GM06990 (cell line): ENCODE results near the gene MEGF11.

Source experiments
- DNase-seq: peaks from one replicate; pipeline ENCODE4 v3.0.0-alpha.2; 2011; ENCODE audit not compliant: insufficient read length; ENCODE audit errors: extremely low read depth
- H3K27me3 ChIP-seq: replicated peaks from 2 replicates; pipeline ENCODE4 v1.6.0; 2011; ENCODE audit warnings: low read length; ENCODE audit not compliant: control insufficient read depth, insufficient read depth
- H3K36me3 ChIP-seq: 2 replicates; pipeline ENCODE4 v1.5.1; 2011; ENCODE audit warnings: low read length; ENCODE audit not compliant: control insufficient read depth, insufficient read depth
- H3K4me3 ChIP-seq: replicated peaks from 2 replicates; pipeline ENCODE4 v1.5.1; 2011; ENCODE audit warnings: low read depth, mild to moderate bottlenecking, control low read depth, low read length
- TF ChIP-seq, protein P1 (sequence below): IDR thresholded peaks from 2 replicates; pipeline ENCODE4 v1.5.1; 2011; ENCODE audit warnings: low read length, control low read depth, mild to moderate bottlenecking, inconsistent platforms; ENCODE audit not compliant: insufficient read depth, poor library complexity, severe bottlenecking

Gene MEGF11

DNA sequence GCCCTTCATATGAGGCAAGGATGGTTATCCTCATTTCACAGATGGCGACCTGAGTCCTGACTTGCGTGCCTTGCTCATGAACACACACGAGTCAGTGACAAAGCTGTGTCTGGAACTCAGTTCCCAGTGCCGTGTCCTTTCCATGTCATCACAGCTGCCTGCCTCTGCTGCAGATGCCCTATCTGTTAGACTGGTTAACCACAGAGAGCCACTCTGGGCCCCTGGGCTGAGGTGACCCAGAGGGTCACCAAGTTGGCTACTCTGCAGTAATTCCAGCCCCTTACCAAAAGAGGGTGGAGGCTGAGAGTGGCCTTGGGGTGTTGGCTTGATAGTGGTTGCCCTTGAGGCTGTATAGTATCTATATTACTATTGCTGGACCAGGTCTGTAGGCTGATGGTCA lies 343.2 kb downstream of the MEGF11 start:
- Histone ChIP-seq H3K27me3 (no peaks in the 10 kb centered on the region), H3K4me3 (no peak overlapping the region), H3K36me3 (peaks cover 10% of the 10 kb centered on the region)
- no peak for DNase-seq
- TF ChIP-seq, protein P1, sequence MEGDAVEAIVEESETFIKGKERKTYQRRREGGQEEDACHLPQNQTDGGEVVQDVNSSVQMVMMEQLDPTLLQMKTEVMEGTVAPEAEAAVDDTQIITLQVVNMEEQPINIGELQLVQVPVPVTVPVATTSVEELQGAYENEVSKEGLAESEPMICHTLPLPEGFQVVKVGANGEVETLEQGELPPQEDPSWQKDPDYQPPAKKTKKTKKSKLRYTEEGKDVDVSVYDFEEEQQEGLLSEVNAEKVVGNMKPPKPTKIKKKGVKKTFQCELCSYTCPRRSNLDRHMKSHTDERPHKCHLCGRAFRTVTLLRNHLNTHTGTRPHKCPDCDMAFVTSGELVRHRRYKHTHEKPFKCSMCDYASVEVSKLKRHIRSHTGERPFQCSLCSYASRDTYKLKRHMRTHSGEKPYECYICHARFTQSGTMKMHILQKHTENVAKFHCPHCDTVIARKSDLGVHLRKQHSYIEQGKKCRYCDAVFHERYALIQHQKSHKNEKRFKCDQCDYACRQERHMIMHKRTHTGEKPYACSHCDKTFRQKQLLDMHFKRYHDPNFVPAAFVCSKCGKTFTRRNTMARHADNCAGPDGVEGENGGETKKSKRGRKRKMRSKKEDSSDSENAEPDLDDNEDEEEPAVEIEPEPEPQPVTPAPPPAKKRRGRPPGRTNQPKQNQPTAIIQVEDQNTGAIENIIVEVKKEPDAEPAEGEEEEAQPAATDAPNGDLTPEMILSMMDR: no peak

DNA sequence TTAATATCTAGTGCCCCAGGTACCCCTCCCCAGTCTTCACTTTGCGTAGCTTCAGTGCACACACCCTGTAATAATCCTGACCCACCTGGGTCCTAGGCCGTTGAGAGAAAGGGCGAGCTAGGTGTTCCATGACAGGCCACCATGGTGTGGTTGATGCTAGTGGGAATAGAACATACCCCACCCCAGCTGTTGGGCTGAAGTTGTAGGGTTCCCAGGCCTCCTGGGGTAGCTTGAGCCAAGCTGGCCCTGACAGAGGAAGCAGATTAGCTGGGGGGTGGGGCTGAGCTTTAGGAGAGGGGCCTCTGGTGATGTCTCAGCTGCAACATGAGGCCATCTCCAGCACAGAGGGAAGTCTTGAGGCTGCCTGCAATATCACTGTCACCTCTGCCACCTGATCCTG lies 343.7 kb downstream of the MEGF11 start:
- TF ChIP-seq, protein P1: no peak
- Histone ChIP-seq H3K27me3 (no peaks in the 10 kb centered on the region), H3K4me3 (no peak overlapping the region), H3K36me3 (peaks cover 11% of the 10 kb centered on the region)
- DNase-seq: no peak

DNA sequence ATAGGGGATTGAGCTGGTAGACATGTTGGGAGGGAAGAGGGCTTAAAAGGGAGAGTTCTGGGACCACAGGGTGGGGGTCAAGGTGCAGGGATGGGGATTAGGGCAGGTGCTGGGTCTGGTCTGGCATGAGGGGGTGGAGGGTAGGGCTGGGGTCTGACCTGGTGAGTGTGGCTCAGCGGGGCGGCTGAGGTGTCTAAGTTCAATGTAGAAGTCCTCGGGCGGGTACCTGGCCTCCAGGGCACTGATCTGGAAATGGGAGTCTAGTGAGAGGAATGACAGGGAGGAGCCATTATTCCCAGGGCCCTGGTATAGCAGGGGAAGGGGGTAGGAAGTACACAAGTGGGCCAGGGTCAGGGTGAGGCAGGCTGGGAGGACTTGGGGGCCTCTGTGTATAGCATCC lies 344.7 kb downstream of the MEGF11 start:
- no peaks in the 10 kb centered on the region for H3K27me3 ChIP-seq
- no peak overlapping the region for H3K4me3 ChIP-seq
- no peak for DNase-seq
- TF ChIP-seq, protein P1: no peak
- peaks cover 13% of the 10 kb centered on the region for H3K36me3 ChIP-seq

DNA sequence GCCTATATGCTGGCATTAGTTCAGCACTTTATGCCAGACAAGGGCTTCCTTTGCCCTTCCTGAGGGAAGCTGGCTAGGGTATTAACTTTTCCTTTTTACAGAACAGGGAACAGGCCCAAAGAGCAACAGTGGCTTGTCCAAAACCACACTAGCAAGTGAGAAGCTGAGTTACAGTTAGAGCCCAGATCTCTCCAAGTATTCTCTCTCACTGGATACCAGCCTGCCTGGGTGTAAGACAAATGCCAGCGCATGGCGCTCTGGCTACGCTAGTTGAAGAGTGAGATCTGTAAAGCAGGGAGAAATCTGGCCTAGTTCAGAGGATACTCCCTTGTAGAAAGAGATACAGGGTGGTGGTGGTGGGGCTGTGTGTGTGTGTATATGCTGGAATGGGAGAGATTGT lies 345.9 kb downstream of the MEGF11 start:
- no peak for DNase-seq
- Histone ChIP-seq H3K36me3 (peaks cover 13% of the 10 kb centered on the region), H3K4me3 (no peak overlapping the region), H3K27me3 (no peaks in the 10 kb centered on the region)
- TF ChIP-seq, protein P1: no peak

DNA sequence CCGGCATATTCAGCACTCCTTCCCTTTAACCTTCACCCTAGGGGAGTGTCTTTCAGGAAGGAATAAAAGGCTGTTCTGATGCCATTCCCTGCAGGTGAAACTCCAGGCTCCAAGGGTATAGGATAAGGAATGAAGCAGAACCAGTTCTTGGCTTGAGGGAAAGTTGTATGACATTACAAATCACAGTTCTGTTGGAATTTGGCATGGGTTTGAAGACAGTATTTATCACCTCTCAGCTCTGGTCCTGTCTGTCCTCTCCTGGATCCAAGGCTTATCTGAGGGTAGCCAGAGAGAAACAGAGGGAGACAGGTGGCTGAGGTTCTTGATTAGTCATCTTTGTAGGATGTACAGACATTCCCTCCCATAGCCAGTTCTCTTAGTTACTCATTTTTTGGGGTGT lies 347.2 kb downstream of the MEGF11 start:
- no peak overlapping the region for H3K4me3 ChIP-seq
- TF ChIP-seq, protein P1: no peak
- H3K27me3 ChIP-seq: no peaks in the 10 kb centered on the region
- no peak for DNase-seq
- H3K36me3 ChIP-seq: peaks cover 13% of the 10 kb centered on the region

DNA sequence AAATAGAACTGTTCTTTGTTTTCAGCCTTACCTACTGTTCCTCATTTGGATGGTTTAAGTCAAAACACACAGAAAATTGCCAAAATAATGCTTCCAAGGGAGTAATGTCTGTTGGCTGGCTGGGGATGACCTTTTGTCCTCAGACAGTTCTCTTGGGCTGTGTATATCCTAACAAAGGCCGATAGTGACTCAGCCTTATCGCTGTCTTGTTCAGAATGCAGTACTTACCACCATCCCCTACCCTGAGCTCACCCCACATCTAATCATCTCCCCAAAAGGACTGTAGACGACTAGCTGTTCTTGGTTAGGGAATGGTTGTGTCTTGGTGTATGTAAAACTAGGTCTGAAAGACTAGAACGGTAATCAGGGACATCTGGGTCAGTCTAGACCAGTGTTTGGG lies 349.2 kb downstream of the MEGF11 start:
- TF ChIP-seq, protein P1: no peak
- Histone ChIP-seq H3K4me3 (no peak overlapping the region), H3K36me3 (peaks cover 10% of the 10 kb centered on the region), H3K27me3 (no peaks in the 10 kb centered on the region)
- no peak for DNase-seq
